HepG2 (cell line): ENCODE results near the gene LGI4. TPM values are rescaled to one million over a fixed set of nuclear protein-coding genes. Genes with fewer than 3 reads are reported as not detected.
"Not testable (repeated sequence)": the region's sequence is repeated elsewhere in the genome, so short reads cannot be mapped to it uniquely, and the experiment has no call there.

Experiments
- ATAC-seq: fragments of 200-7000 bp; cut with Tn5 transposase; 3 replicates; pipeline ENCODE4 v1.9.1; 2020; ENCODE audit warnings: mild to moderate bottlenecking, moderate library complexity
- BruUV-seq: library from RNA; stranded (reverse); fragments of 400-500 nt; replicated peaks from 2 replicates; lab custom pipeline; 2021; lab: Mats Ljungman, UMichigan
- CTCF ChIA-PET: fragments of 300-600 bp; formaldehyde crosslinking; extraction: SDS; loops from one replicate; lab custom pipeline; 2021; ENCODE audit warnings: low total read pairs, inconsistent platforms, low intra/inter-chr PET ratio; lab: Yijun Ruan, JAX
- POLR2A ChIA-PET: fragments of 350-600 bp; sonication (Branson Sonifier 250); formaldehyde crosslinking; loops from one replicate; lab custom pipeline; 2020; ENCODE audit warnings: antibody characterized with exemption, inconsistent platforms; lab: Yijun Ruan, JAX
- DNase-seq: peaks from one replicate; pipeline ENCODE4 v3.0.0-alpha.2; 2015; ENCODE audit warnings: low spot score
- FAIRE-seq: peaks from 3 replicates; lab custom pipeline; 2011; peaks lifted over from hg19 to GRCh38; lab: Jason Lieb, UNC
- H2AFZ ChIP-seq: one replicate; pipeline ENCODE4 v1.6.1; 2011; ENCODE audit warnings: low read length, inconsistent platforms
- H3K27ac ChIP-seq: fragments of 300-600 bp; 3 replicates; pipeline ENCODE4 v1.8.0; 2011; ENCODE audit warnings: mixed run types, mild to moderate bottlenecking, mixed read lengths, low read length, inconsistent platforms; ENCODE audit not compliant: insufficient read depth; ENCODE audit errors: extremely low read length
- H3K27me3 ChIP-seq, 2 experiments: fragments of 200-600 bp in 1 of 2; 2 replicates in 1 of 2; 3 replicates in 1 of 2; pipeline versions ENCODE4 v1.6.0 to v1.8.0; 2011; ENCODE audit warnings: low read length in 2 of 2, mild to moderate bottlenecking in 2 of 2, moderate library complexity in 2 of 2, inconsistent platforms in 1 of 2; ENCODE audit not compliant: insufficient read depth in 2 of 2, control insufficient read depth in 1 of 2
- H3K36me3 ChIP-seq, 2 experiments: fragments of 200-600 bp in 1 of 2; replicated peaks in 1 of 2; 2 replicates in 1 of 2; 3 replicates in 1 of 2; pipeline versions ENCODE4 v1.5.1 to v1.8.0; 2011; ENCODE audit warnings: low read length in 2 of 2, inconsistent platforms in 1 of 2; ENCODE audit not compliant: insufficient read depth in 2 of 2, control insufficient read depth in 1 of 2
- H3K4me1 ChIP-seq: 2 replicates; pipeline ENCODE4 v1.5.1; 2012; ENCODE audit warnings: low read length, inconsistent platforms; ENCODE audit not compliant: insufficient read depth
- H3K4me2 ChIP-seq: 2 replicates; pipeline ENCODE4 v1.6.0; 2011; ENCODE audit warnings: low read depth, low read length, inconsistent platforms
- H3K4me3 ChIP-seq, 3 experiments: fragments of 200-600 bp in 1 of 3; sonication (generic), shearing (Covaris generic) in 1 of 3; replicated peaks in 1 of 3; 2 replicates each; pipeline ENCODE4 v1.5.1; 2011 to 2016; ENCODE audit warnings: low read length in 3 of 3, inconsistent platforms in 2 of 3, low read depth in 2 of 3, mild to moderate bottlenecking in 2 of 3, control low read depth in 1 of 3, mixed read lengths in 1 of 3; ENCODE audit not compliant: insufficient read depth in 1 of 3
- H3K79me2 ChIP-seq: one replicate; pipeline ENCODE4 v1.6.1; 2011; ENCODE audit warnings: low read length, inconsistent platforms; ENCODE audit not compliant: insufficient read depth
- H3K9ac ChIP-seq: 2 replicates; pipeline ENCODE4 v1.6.0; 2011; ENCODE audit warnings: mild to moderate bottlenecking, low read depth, low read length, inconsistent platforms; ENCODE audit not compliant: insufficient read depth
- H3K9me3 ChIP-seq: 2 replicates; pipeline ENCODE4 v1.5.1; 2012; ENCODE audit warnings: mild to moderate bottlenecking, low read length
- H4K20me1 ChIP-seq: 2 replicates; pipeline ENCODE4 v1.6.0; 2011; ENCODE audit warnings: inconsistent platforms, mild to moderate bottlenecking, low read length, moderate library complexity; ENCODE audit not compliant: insufficient read depth
- CEBPG ChIP-seq: IDR thresholded peaks from 2 replicates; pipeline ENCODE4 v1.6.1; 2016
- CREM ChIP-seq, 2 experiments: sonication (generic) in 1 of 2; formaldehyde crosslinking in 1 of 2; IDR thresholded peaks; 2 replicates each; pipeline versions ENCODE4 v1.4.0 to v1.6.1; 2016 to 2020; ENCODE audit warnings: antibody characterized with exemption in 1 of 2, mild to moderate bottlenecking in 1 of 2, missing genetic modification reagents in 1 of 2
- DPF2 ChIP-seq: sonication (generic); formaldehyde crosslinking; IDR thresholded peaks from 2 replicates; pipeline ENCODE4 v1.4.0; 2020; ENCODE audit warnings: mild to moderate bottlenecking, low read depth, missing genetic modification reagents, borderline replicate concordance
- HOXA3 ChIP-seq: sonication (generic); formaldehyde crosslinking; IDR thresholded peaks from 2 replicates; pipeline ENCODE4 v1.5.0; 2020; ENCODE audit warnings: missing genetic modification reagents
- PHF21A ChIP-seq: sonication (generic); formaldehyde crosslinking; IDR thresholded peaks from 2 replicates; pipeline ENCODE4 v1.5.0; 2020; ENCODE audit warnings: mild to moderate bottlenecking, missing genetic modification reagents
- RCOR2 ChIP-seq: IDR thresholded peaks from 2 replicates; pipeline ENCODE4 v1.6.1; 2016; ENCODE audit warnings: missing biosample characterization, missing genetic modification reagents
- TFE3 ChIP-seq: IDR thresholded peaks from 2 replicates; pipeline ENCODE4 v1.6.1; 2016
- WIZ ChIP-seq: sonication (generic); formaldehyde crosslinking; IDR thresholded peaks from 2 replicates; pipeline ENCODE4 v1.5.1; 2020; ENCODE audit warnings: mild to moderate bottlenecking, missing genetic modification reagents
- ZFX ChIP-seq: sonication (generic); formaldehyde crosslinking; IDR thresholded peaks from 2 replicates; pipeline ENCODE4 v1.4.0; 2020; ENCODE audit warnings: mild to moderate bottlenecking, low read depth, missing genetic modification reagents, moderate library complexity
- ZNF205 ChIP-seq: IDR thresholded peaks from 2 replicates; pipeline ENCODE4 v1.6.1; 2018; ENCODE audit warnings: missing biosample characterization, missing genetic modification reagents
- ZNF556 ChIP-seq: sonication (generic); formaldehyde crosslinking; IDR thresholded peaks from 2 replicates; pipeline ENCODE4 v1.4.0; 2020; ENCODE audit warnings: mild to moderate bottlenecking, missing genetic modification reagents, borderline replicate concordance
- ZNF605 ChIP-seq: sonication (generic); formaldehyde crosslinking; IDR thresholded peaks from 2 replicates; pipeline ENCODE4 v1.8.0; 2022; ENCODE audit warnings: mild to moderate bottlenecking, missing genetic modification reagents
- ZNF724P ChIP-seq: sonication (generic); formaldehyde crosslinking; IDR thresholded peaks from 2 replicates; pipeline ENCODE4 v1.8.0; 2022; ENCODE audit warnings: missing genetic modification reagents, borderline replicate concordance
- WGBS: methylation state at CpG from one replicate; pipeline ENCODE4 v1.1.6; 2017; ENCODE audit warnings: low lambda C conversion rate; 5-methylcytosine and 5-hydroxymethylcytosine counted together
- in situ Hi-C: cut with HindIII; loops from 2 replicates; pipeline ENCODE4 v1.10.0; 2017; ENCODE audit warnings: low pct_unique_long_range_greater_than_20kb; ENCODE audit not compliant: extremely low pct_ligation_motif_present
- intact Hi-C: fragments of 100-400 bp; cut with micrococcal nuclease; formaldehyde crosslinking; loops from one replicate; pipeline ENCODE4 v1.10.0; 2022; ENCODE audit not compliant: unreplicated experiment
- polyA plus RNA-seq, 8 experiments: library from polyadenylated mRNA; depleted of rRNA in 3 of 8; stranded (reverse) in 7 of 8; unstranded in 1 of 8; fragments of >200 nt; fragmentation: Illumina TruSeq in 4 of 8; extraction: Trizol in 4 of 8; gene quantifications; 2 replicates each; pipeline versions ENCODE4 v1.2.1 to v1.2.3, GENCODE V29; 2011 to 2016; ENCODE audit warnings: low read depth in 4 of 8, missing spikeins in 1 of 8, mixed read lengths in 1 of 8; ENCODE audit not compliant: insufficient read depth in 1 of 8
- total RNA-seq, 5 experiments: library from RNA; depleted of rRNA; stranded (reverse); fragments of >200 nt; fragmentation: Illumina TruSeq; extraction: Trizol; gene quantifications; 2 replicates each; pipeline ENCODE4 v1.2.3, GENCODE V29; 2016; ENCODE audit warnings: low read depth in 1 of 5
- TF ChIP-seq, protein P1 (sequence below): sonication (generic); formaldehyde crosslinking; IDR thresholded peaks from 2 replicates; pipeline ENCODE4; 2020; ENCODE audit warnings: missing genetic modification reagents, mild to moderate bottlenecking, borderline replicate concordance
- TF ChIP-seq, protein P2 (sequence below): IDR thresholded peaks from 2 replicates; pipeline ENCODE4 v1.6.1; 2016; ENCODE audit warnings: missing genetic modification reagents, missing compliant biosample characterization
- TF ChIP-seq, protein P3 (sequence below): sonication (generic); formaldehyde crosslinking; IDR thresholded peaks from 2 replicates; pipeline ENCODE4 v1.4.0; 2020; ENCODE audit warnings: missing genetic modification reagents

Gene LGI4
- total and polyA plus RNA-seq, 2 of the 13 experiments (the other 11 are each of a cell fraction or from before 2014, with no cell fraction given), result 2.8 TPM; not detected in 1

DNA sequence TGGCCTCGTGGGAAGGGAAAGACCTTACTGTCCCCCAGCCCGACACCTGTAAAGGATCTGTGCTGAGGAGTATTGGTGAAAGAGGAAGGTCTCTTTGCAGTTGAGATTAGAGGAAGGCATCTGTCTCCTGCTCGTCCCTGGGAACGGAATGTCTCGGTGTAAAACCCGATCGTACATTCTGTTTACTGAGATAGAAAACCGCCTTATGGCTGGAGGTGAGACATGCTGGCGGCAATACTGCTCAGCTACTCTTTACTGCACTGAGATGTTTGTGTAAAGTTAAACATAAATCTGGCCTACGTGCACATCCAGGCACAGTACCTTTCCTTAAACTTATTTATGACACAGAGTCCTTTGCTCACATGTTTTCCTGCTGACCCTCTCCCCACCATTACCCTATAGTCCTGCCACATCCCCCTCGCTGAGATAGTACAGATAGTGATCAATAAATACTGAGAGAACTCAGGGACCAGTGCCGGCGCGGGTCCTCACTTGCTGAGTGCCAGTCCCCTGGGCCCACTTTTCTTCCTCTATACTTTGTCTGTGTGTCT lies 5.1 kb downstream of the LGI4 start:
- H3K9me3 ChIP-seq; H2AFZ ChIP-seq; H3K36me3 ChIP-seq; H3K79me2 ChIP-seq; intact Hi-C loops; H3K9ac ChIP-seq; POLR2A ChIA-PET; H4K20me1 ChIP-seq; H3K27me3 ChIP-seq; in situ Hi-C loops; CTCF ChIA-PET; BruUV-seq; TF ChIP-seq CREM (CRISPR knock-in tag; IDR thresholded peaks at IDR 0.05): not testable (repeated sequence)
- Histone ChIP-seq H3K4me2 (peak overlapping the region; percentile 60), H3K4me1 (peaks cover 83% of the 10 kb centered on the region), H3K4me3 (peak overlapping the region in 1 of 3 experiments; percentile 42; a peak in 1 of 6 replicates), H3K27ac (peak overlapping the region; percentile 72)
- ATAC-seq, result peak; percentile 25; the same call in 2 of the 3 replicates
- 0% methylated on average over 5 of the region's 14 CpGs for WGBS
- DNase-seq, result peak; percentile 31
- FAIRE-seq, result peak; percentile 75
- peak; percentile 76; the same call in 1 of the 2 replicates for TF ChIP-seq ZNF556
- TF ChIP-seq WIZ (CRISPR knock-in tag), result 0 out of 2 replicates have a peak, but pooled peaks have one; percentile 42
- TF ChIP-seq HOXA3, result peak; percentile 73; the same call in 1 of the 2 replicates
- TF ChIP-seq ZNF605 (CRISPR knock-in tag), result 0 out of 2 replicates have a peak, but pooled peaks have one; percentile 19
- peak; percentile 64; the same call in 1 of the 2 replicates for TF ChIP-seq ZFX (CRISPR knock-in tag)
- TF ChIP-seq TFE3 (CRISPR knock-in tag), result peak; percentile 82; the same call in 1 of the 2 replicates
- TF ChIP-seq ZNF205, result peak; percentile 14; the same call in 1 of the 2 replicates
- TF ChIP-seq, protein P1, sequence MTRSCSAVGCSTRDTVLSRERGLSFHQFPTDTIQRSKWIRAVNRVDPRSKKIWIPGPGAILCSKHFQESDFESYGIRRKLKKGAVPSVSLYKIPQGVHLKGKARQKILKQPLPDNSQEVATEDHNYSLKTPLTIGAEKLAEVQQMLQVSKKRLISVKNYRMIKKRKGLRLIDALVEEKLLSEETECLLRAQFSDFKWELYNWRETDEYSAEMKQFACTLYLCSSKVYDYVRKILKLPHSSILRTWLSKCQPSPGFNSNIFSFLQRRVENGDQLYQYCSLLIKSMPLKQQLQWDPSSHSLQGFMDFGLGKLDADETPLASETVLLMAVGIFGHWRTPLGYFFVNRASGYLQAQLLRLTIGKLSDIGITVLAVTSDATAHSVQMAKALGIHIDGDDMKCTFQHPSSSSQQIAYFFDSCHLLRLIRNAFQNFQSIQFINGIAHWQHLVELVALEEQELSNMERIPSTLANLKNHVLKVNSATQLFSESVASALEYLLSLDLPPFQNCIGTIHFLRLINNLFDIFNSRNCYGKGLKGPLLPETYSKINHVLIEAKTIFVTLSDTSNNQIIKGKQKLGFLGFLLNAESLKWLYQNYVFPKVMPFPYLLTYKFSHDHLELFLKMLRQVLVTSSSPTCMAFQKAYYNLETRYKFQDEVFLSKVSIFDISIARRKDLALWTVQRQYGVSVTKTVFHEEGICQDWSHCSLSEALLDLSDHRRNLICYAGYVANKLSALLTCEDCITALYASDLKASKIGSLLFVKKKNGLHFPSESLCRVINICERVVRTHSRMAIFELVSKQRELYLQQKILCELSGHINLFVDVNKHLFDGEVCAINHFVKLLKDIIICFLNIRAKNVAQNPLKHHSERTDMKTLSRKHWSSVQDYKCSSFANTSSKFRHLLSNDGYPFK (CRISPR knock-in tag), result peak; percentile 11; the same call in 1 of the 2 replicates
- TF ChIP-seq, protein P2, sequence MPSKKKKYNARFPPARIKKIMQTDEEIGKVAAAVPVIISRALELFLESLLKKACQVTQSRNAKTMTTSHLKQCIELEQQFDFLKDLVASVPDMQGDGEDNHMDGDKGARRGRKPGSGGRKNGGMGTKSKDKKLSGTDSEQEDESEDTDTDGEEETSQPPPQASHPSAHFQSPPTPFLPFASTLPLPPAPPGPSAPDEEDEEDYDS (CRISPR knock-in tag), result peak; percentile 89
- TF ChIP-seq PHF21A (CRISPR knock-in tag), result peak; percentile 84
- TF ChIP-seq ZNF724P (CRISPR knock-in tag), result 0 out of 2 replicates have a peak, but pooled peaks have one; percentile 32
- peak; percentile 59; the same call in 1 of the 2 replicates for TF ChIP-seq DPF2
- peak; percentile 31; the same call in 1 of the 2 replicates for TF ChIP-seq RCOR2 (CRISPR knock-in tag)
- peak; percentile 47; the same call in 1 of the 2 replicates for TF ChIP-seq CREM (IDR thresholded peaks at IDR 0.05)
- peak; percentile 28; the same call in 1 of the 2 replicates for TF ChIP-seq CEBPG
- TF ChIP-seq, protein P3, sequence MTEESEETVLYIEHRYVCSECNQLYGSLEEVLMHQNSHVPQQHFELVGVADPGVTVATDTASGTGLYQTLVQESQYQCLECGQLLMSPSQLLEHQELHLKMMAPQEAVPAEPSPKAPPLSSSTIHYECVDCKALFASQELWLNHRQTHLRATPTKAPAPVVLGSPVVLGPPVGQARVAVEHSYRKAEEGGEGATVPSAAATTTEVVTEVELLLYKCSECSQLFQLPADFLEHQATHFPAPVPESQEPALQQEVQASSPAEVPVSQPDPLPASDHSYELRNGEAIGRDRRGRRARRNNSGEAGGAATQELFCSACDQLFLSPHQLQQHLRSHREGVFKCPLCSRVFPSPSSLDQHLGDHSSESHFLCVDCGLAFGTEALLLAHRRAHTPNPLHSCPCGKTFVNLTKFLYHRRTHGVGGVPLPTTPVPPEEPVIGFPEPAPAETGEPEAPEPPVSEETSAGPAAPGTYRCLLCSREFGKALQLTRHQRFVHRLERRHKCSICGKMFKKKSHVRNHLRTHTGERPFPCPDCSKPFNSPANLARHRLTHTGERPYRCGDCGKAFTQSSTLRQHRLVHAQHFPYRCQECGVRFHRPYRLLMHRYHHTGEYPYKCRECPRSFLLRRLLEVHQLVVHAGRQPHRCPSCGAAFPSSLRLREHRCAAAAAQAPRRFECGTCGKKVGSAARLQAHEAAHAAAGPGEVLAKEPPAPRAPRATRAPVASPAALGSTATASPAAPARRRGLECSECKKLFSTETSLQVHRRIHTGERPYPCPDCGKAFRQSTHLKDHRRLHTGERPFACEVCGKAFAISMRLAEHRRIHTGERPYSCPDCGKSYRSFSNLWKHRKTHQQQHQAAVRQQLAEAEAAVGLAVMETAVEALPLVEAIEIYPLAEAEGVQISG (CRISPR knock-in tag), result peak; percentile 63; the same call in 1 of the 2 replicates
